Stimulated activated CD8-positive, alpha-beta memory T cell treated with anti-CD3 and anti-CD28 coated beads, Interleukin-15, amount 100 ng/mL, for 4 hours (primary cell): ENCODE measurements around the gene EVI5.
"Not testable (repeated sequence)": the region's sequence is repeated elsewhere in the genome, so short reads cannot be mapped to it uniquely, and the experiment has no call there.

Source experiments
- DNase-seq, 2 donors: peaks; one replicate each; pipeline ENCODE4 v3.0.0-alpha.2; 2020; ENCODE audit warnings: low read depth in 2 of 2

The EVI5 gene

DNA sequence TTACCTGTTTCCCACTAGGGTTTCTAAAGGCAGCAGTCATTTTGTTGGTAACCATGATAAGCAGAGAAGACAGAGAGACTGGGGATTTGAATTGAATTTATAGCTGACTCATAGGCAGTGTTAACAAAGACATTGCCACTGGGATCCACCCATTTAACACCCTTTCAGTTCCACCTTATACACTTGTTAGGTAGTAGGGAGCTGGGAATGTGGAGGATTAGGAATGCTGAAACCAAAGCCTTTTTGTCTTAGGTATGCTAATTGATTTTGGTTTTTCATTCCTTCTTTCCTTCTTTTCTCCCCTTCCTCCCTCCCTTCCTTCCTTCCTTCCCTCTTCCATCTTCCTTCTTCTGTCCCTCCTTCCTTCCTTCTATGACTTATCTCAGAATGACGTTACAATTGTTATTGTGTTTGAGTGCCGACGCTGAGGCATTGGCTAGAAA lies 7.5 kb upstream of the EVI5 start:
- no peak for DNase-seq

DNA sequence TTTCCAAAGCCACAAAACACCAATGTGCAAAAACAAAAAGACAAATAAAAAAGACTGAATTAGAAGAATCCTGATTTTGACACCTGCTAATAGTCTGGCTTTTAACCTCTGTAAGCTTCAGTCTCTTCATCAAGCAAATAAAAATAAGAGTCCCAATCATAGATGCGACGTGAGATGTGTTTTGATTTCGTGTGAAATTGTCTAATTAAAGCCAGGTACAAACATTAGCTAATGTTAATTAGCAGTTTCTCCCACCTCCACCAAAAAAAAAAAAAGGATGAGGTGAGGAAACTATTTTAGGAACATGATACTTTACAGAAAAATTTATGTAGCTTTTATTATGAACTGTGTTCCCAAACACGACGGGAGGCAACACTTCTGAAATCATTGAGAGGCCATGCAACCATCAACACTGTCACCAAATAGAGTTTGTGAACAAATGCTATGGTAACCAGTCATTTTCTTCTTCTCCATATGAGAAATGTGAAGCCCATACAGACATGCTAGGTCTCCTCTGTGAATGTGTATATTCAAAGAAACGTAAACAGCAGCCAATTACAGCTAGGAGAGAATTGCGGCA lies 6.7 kb upstream of the EVI5 start:
- DNase-seq = no peak

DNA sequence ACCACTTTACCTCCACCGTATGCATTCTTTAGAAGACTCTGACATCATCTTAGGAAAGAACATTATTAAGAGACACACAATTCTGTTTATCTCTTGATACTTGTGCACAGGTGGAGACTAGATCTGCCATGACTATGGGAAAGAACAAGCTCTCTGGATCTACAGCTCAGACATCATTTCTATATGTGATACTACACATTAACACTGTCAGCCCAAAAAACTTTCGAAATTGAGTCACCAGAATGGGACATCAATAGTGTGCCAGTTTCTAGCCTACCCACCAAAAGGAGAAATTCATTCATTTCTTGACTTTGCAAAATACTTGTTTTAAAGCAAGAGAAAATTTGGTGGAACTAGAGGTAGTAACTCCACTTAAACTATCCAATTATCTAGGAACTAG lies 6.0 kb upstream of the EVI5 start:
- DNase-seq = no peak

DNA sequence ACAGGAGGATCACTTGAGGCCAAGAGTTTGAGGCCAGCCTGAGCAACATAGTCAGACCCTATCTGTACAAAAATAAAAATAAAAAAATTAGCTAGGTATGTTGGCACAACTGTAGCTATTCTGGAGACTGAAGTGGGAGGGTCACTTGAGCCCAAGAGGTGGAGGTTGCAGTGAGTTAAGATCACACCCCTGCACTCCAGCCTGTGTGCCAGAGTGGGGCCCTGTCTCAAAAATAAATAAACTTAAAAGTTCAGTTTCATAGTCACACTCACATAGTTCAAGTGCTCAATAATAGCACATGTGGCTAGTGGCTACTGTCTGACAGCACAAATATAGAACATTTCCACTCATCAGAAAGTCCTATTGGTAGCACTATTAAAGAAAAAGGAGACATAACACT lies 5.2 kb upstream of the EVI5 start:
- no peak for DNase-seq

DNA sequence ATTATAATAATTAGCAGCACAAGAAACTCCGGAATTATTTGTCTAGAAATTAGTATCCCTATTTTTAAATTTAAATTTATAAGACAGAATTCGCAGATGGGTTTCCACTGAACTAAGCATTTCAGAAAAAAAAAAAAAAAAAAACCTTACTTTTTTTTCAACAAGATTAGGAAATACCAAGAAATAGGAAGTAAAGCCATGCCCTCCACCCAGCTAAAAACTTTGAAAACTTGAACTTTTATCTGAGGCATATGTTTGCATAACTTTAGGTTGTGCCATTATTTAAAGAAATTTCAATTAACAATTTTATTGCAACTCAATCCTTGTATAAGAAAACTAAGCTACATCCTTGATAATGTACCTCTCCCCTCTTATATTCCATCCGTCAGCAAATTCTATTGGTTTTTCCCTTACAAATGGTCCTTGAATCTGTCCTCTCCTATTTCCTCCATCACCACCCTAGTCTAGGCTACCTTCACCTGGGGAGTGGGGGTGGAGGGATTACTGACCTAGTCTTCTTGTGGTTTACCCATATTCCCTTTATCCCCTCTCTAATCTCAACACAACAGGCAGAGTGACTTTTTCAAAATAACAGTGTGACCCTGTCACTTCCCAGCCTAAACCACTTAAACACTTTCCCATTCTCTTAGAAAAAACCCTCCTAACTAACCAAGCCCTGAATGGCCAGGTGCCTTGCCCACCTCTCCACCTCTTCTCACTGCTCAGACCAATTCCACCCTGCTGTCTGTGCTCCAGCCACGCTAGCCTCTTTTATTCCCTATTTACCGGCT lies 1.4 kb upstream of the EVI5 start:
- DNase-seq = no peak

DNA sequence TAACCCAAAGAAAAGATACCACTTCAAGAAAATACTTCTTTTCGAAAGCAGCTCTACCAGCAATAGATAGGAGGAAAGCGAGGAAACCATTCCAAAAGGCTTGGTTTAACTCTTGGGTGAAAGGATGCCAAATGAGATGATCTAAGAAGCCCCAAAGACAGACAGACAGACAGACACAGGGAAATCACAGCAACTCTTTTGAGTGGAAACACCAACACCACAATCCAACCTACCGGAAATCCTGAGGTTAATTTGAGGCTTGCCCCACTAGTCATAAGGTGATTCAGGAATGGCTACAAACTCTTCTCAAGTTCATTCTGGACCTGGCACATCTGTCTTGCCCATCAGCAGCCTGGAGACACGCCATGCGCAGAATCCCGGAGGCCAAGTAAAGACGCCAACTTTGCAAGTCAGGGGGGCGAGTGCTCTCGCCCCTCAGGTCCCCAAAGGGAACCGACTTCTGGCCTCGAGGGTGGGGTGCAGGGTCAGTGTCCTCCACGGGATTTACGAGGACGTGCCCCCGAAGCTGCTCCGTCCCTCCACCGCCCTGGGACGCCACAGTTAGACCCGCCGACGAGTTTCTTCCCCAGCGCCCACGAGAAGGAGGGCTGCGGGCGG lies 778 bp downstream of the EVI5 start:
- peak; percentile 0 to 19 for DNase-seq

DNA sequence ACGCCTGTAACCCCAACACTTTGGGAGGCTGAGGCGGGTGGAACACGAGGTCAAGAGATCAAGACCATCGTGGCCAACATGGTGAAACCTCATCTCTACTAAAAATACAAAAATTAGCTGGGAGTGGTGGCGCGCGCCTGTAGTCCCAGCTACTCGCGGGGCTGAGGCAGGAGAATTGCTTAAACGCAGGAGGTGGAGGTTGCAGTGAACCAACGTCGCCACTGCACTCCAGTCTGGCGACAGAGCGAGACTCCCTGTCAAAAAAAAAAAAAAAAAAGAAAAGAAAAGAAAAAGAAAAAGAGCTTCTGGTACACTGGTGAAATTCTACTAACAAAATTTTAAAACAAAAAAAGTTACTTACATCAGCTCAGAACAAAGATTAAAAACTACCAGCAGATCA lies 1.4 kb downstream of the EVI5 start:
- not testable (repeated sequence) for DNase-seq

DNA sequence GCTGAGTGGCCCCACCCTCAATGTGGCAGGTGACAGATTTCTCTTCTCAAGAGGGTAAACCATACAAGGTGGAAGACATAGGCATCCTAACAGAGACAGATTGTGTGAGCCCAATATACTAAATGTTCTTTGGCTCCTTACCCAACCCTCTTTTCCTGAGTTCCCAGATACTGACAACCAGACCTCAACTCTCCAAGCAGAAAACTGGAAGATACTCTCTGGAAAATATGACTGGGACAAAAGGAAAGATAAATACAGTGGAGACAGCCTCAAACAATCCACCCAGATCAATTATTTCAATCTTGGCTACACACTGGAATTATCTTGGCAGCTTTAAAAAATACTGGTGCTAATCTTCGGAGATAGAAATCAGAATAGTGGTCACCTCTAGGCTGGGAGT lies 6.5 kb downstream of the EVI5 start:
- no peak for DNase-seq

DNA sequence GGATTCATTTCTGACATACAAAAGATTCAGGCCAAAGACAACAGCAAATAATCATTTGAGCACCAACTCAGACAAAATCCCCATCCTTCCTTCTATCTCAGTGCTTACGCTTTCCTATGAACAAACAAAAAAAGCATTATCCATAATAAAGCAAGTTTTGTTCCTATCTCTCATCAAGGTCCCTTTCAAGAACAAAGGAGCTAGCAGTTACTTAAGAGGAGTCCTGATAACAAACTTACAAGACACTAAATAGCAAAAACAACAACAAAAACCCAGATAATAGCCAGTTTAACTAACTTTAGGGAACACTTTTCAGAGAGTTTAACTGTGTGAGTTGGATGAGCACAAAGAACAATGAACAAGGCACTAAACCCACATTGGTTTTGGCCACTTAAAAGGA lies 10.5 kb downstream of the EVI5 start:
- no peak for DNase-seq

DNA sequence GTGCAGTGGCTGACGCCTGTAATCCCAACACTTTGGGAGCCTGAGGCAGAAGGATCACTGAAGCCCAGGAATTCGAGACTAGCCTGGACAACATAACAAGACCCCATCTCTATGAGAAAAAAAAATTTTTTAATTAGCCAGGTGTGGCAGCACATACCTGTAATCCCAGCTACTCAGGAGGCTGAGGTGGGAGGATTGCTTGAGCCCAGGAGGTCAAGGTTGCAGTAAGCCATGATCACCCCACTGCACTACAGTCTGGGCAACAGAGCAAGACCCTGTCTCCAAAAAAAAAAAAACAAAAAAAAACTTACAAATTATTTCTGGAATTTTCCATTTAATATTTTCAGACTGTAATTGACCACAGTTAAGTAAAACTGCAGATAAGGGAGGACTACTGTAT lies 11.2 kb downstream of the EVI5 start:
- DNase-seq = not testable (repeated sequence)

DNA sequence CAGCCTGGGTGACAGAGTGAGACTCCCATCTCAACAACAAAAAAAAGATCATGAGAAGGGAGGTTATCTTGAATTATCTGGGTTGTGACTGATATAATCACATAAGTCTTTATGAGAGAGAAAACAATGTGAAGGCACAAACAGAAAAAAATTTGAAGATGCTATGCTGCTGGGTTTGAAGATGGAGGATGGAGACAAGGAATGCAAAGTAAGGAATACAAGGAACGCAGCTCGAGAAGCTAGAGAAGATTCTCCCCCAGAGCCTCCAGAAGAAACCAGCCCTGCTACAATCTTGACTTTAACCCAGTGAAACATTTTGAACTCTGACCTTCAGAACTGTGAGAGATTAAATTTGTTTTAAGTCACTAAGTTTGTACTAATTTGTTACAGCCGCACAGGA lies 15.1 kb downstream of the EVI5 start:
- no peak for DNase-seq

DNA sequence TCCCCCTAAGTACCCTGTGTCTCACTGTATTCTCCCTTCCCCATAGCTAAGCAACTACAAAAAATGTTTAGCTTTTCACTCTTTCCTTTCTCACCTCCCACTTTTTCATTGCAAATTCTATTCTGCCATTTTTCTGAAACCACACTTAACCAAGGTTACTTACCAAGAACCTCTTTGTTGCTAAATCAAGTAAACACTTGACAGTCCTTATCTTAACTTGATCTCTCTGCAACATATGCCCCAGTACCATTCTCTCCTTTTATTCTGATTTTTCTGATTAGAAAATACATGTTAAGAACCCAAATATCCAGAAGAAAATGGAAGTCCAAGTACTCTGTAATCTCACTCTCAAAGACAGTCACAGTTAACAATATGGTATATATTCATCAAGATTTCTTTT lies 16.0 kb downstream of the EVI5 start:
- no peak for DNase-seq

DNA sequence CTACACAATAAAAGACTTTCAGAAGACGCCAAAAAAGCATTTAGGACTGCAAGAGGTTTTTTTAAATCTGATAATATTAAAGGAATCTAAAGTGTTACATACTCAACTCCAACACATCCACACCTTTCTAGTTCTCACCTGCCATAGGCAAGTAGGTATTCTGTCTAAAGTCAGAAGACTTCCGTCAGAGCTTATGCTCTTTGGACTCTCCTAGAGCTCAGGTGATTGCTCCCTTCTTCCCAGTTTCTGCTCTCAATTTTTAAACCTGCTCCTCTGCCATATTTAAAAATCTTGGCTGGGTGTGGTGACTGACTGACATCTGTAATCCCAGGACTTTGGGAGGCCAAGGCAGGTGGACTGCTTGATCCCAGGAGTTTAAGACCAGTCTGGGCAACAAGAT lies 16.6 kb downstream of the EVI5 start:
- DNase-seq = no peak

DNA sequence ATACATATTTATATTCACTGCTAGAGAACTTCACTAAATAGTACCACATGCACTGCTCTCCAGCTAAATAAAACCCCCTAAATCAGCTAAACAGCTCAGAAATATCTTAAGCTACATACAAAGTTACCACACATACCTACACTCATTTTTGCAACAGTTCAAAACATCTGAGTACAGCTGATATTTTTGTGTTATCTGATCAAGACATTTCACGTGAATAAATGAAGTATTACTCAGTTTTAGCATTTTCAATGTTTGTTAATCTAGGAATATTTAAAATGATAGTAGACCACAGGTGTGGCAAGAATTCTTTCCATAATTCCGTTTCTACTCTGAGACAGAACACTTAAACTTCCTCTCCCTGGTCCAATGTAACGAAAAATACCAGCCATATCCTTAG lies 20.8 kb downstream of the EVI5 start:
- DNase-seq = no peak

DNA sequence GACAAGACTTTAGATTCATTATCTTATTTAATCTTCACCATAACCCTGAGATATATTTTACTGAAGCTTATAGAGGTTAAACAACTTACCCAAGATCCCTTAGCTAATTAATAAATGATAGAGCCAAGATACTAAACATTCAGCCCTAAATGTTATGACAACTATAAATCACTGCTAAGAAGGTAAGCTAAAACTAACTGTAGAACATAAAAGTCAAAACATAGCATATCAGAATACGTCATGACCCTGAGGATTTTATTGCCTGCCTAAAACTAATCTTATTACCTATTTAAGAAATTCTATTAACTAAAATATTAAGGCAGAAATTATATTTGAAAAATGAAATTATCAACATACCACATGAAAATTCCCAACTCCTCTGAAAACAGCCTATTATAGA lies 22.6 kb downstream of the EVI5 start:
- no peak for DNase-seq

DNA sequence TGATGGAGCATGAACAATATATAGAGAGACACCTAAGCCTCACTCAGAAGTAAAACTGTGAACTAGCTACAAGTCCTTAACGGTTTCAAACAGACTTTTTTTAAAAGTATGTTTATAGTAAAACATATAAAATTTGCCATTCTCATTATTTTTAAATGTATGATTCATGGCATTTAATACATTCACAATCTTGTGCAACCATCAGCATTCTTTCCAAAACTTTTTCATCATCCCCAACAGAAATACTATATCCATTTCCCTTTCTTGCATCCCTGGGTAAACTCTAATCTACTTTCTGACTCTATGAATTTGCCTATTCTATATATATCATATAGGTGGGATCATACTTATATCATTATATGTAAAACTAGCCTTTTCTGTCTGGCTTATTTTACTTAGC lies 25.5 kb downstream of the EVI5 start:
- DNase-seq = no peak

DNA sequence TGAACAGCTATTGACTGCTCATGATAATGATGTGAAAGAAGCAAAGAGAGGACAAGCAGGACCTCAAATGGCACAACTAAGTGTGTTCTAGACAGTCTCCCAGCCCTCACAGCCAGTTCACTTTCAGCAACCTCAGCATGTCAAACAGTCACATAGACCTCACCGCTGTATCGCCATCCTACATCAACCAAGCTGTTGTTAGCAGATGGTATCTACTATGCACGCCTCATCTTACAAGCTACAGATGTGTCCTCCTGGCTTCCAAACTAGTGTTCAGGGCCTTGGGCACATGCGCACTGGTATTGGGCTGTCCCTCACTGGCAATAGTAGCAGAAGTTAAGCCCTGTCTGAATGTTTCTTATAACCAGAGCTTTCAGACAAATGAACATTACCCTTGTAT lies 28.4 kb downstream of the EVI5 start:
- DNase-seq = no peak

DNA sequence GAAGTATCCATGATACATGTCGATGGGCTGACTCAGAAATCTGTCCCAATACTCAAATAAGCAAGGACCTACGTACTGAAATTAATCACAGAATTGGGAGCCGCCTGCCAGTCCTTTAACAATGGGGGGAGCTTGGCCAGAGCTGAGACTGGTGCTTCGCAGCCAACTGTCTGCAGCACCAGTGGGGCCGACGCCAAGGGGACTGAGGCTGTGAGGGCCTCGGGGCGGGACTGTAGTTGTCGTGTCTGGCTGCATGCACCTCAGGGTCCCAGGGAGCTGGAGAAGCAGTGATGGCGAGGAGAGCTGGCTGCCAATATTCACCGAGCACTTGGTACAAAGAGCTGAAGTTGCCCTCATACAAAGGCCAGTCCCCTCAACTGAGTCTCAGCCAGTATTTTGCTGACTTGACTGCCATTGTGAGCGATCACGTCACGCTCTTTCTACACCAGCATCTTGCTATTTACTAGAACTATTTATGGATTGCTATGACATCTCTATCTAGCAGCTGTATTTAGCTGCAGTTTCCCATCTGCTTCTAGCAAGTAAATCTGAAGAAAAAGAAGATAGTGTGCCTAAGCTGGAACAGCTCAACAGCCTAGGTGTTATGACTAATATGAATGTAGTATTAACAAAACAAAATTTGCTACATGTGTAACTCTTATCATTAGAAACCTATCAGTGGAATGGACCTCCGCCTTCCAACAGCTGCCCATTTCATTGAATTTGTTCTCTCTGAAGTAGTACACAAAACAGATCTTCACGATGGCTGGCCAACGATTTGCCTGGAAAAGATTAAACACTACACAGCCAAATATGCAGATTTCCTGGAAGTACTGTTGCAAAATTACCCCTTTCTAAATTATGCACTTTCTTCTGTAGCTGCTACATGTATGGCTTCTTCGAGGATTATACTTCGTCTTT lies 29.1 kb downstream of the EVI5 start:
- no peak for DNase-seq

DNA sequence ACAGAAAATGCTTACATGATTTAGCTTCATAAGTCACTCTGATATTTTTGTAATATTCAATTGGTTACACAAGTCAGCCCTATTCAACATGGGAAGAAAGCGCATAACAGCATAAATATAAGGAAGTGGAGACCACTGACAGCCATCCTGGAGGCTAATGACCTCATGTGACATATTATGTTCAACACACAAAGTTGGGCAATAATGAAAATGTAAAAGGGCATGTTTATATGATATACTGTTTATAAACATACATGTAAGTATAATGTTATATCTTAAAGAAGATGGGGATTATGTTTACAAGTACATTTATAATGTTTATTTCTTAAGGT lies 30.2 kb downstream of the EVI5 start:
- no peak for DNase-seq

DNA sequence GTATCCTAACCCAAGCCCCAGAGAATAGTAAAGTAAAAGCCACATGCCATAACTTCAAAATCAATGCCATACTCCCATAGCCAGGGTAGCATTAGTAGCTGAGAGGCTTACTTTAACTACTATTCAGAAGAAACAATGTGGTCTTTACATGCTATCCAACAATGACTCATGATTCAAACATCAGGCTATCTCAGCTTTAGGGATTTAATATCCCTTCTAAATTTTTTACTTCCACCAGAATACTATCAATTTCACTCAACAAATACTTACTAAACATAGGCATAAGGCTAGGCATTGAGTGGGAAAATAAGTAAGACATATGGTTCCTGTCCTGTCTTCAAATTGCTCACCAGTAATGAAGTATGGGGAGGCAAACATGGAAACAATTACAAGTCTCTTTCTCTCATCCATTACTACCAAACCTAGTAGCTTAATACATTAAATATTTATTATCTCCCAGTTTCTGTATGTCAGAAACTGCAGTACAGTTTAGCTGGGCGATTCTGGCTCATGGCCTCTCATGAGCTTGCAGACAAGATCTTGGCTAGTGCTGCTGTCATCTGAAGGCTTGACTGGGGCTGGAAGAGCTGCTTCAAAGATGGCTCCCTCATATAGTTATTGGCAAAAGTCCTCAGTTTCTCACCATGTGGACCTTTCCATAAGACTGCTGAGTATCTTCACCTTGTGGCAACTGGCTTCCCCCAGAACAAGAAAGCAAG lies 30.7 kb downstream of the EVI5 start:
- DNase-seq = no peak

DNA sequence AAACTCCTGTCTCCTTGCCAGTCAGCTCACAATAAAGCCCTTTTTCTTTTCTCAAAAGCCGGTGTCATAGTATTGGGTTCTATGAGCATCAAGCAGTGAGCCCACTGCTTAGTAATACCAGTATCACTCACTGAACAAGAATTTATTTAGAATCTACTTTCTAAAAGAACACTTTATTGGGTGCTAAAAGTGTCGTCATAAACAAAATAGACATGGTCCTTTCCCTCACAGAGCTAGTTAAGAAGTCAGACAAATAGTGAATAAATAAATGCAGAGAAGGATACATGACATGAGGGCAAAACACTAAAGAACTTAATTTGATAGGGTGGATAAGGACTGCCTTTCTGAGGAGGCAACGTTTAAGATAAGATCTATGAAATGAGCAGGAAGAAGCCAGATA lies 32.2 kb downstream of the EVI5 start:
- DNase-seq = no peak
